ENCODE measurements around the gene GCDH. TPM values are rescaled to one million over a fixed set of nuclear protein-coding genes. Genes with fewer than 3 reads are reported as not detected.

Gene GCDH
- total and polyA plus RNA-seq, 2 donors from 2014 or later = 21.9 to 45.6 TPM

GRCh38 chr19:12872255-12872654, 18.7 kb upstream of the GCDH start:
- intact Hi-C loops (cut with DNase I) = no loop called here
- DNase-seq (no peak), FAIRE-seq (no peak)
- no peak overlapping the region for H3K9ac ChIP-seq (ENCODE audit: low read length in 3 of 3)
- peaks cover 0 to 3% (median 0%) of the 10 kb centered on the region in 3 donors for H3K4me1 ChIP-seq (ENCODE audit: control insufficient read depth in 2 of 3, insufficient read depth in 2 of 3, low read depth in 1 of 3, low read length in 3 of 3)
- H3K4me3 ChIP-seq (ENCODE audit: low read length in 3 of 3) = no peak overlapping the region
- no peaks in the 10 kb centered on the region for H3K9me3 ChIP-seq (ENCODE audit: control insufficient read depth in 2 of 3, insufficient read depth in 1 of 3, low read length in 3 of 3)
- no peaks in the 10 kb centered on the region for H3K27me3 ChIP-seq (ENCODE audit: control insufficient read depth, insufficient read depth, low read length)
- H3K27ac ChIP-seq (ENCODE audit: low read depth in 2 of 2, low read length in 2 of 2) = no peak overlapping the region
- TF ChIP-seq CTCF (IDR thresholded peaks at IDR 0.05; ENCODE audit: borderline replicate concordance, extremely low read depth, insufficient read depth) = no peak
- no peaks in the 10 kb centered on the region for H3K36me3 ChIP-seq (ENCODE audit: control insufficient read depth in 2 of 3, insufficient read depth in 3 of 3, low read length in 3 of 3)

- Histone ChIP-seq H3K27ac (ENCODE audit: low read depth in 2 of 2, low read length in 2 of 2) (no peak overlapping the region), H3K9ac (ENCODE audit: low read length in 3 of 3) (peak overlapping the region in 1 of 3 donors; percentile 19), H3K4me3 (ENCODE audit: low read length in 3 of 3) (peak overlapping the region in 2 of 3 donors; percentile 3 to 46), H3K4me1 (ENCODE audit: control insufficient read depth in 2 of 3, insufficient read depth in 2 of 3, low read depth in 1 of 3, low read length in 3 of 3) (no peaks in the 10 kb centered on the region), H3K36me3 (ENCODE audit: control insufficient read depth in 2 of 3, insufficient read depth in 3 of 3, low read length in 3 of 3) (peaks cover 0 to 4% (median 4%) of the 10 kb centered on the region in 3 donors), H3K9me3 (ENCODE audit: control insufficient read depth in 2 of 3, insufficient read depth in 1 of 3, low read length in 3 of 3) (no peaks in the 10 kb centered on the region), H3K27me3 (ENCODE audit: control insufficient read depth, insufficient read depth, low read length) (no peaks in the 10 kb centered on the region)
- no peak for TF ChIP-seq CTCF (IDR thresholded peaks at IDR 0.05; ENCODE audit: borderline replicate concordance, extremely low read depth, insufficient read depth)
- DNase-seq (peak in 4 of 5 donors; percentile 53 to 78 (median 60)), FAIRE-seq (no peak)
- intact Hi-C loops (cut with DNase I) = no loop called here
Measured at GRCh38 chr19:12872941-12873890, 17.7 kb upstream of the GCDH start.

GRCh38 chr19:12873891-12874745, 16.8 kb upstream of the GCDH start:
- Histone ChIP-seq H3K4me3 (ENCODE audit: low read length in 3 of 3) (no peak overlapping the region), H3K4me1 (ENCODE audit: control insufficient read depth in 2 of 3, insufficient read depth in 2 of 3, low read depth in 1 of 3, low read length in 3 of 3) (no peaks in the 10 kb centered on the region), H3K9me3 (ENCODE audit: control insufficient read depth in 2 of 3, insufficient read depth in 1 of 3, low read length in 3 of 3) (no peaks in the 10 kb centered on the region), H3K27ac (ENCODE audit: low read depth in 2 of 2, low read length in 2 of 2) (no peak overlapping the region), H3K36me3 (ENCODE audit: control insufficient read depth in 2 of 3, insufficient read depth in 3 of 3, low read length in 3 of 3) (peaks cover 0 to 7% (median 6%) of the 10 kb centered on the region in 3 donors), H3K9ac (ENCODE audit: low read length in 3 of 3) (no peak overlapping the region), H3K27me3 (ENCODE audit: control insufficient read depth, insufficient read depth, low read length) (no peaks in the 10 kb centered on the region)
- TF ChIP-seq CTCF (IDR thresholded peaks at IDR 0.05; ENCODE audit: borderline replicate concordance, extremely low read depth, insufficient read depth) = no peak
- FAIRE-seq (no peak), DNase-seq (no peak)
- intact Hi-C loops (cut with DNase I) = no loop called here

Data from kidney (tissue), 14 donors.